ENCODE measurements around the gene CLEC4F. TPM values are rescaled to one million over a fixed set of nuclear protein-coding genes. Genes with fewer than 3 reads are reported as not detected.

The CLEC4F gene
- total and polyA plus RNA-seq, 2 donors (not counting 3 experiments of a cell fraction or from before 2014, with no cell fraction given): not detected

- H3K9ac ChIP-seq (replicated peaks; ENCODE audit: extremely low read depth, insufficient read depth, low read length): no peak overlapping the region
- no peak overlapping the region for H3K27ac ChIP-seq (ENCODE audit: insufficient read depth, low read depth, low read length)
- ChIA-PET POLR2A (no interaction called here), CTCF (interaction anchor here (0.7 to 2.4 kb wide), 5 partner anchors 8 to 139 kb away, joined by 3 to 8 read pairs (median 4); no protein-coding TSS in a partner anchor)
- H3K79me2 ChIP-seq (ENCODE audit: control insufficient read depth, insufficient read depth, low read length): no peaks in the 10 kb centered on the region
- no peaks in the 10 kb centered on the region for H3K9me1 ChIP-seq (replicated peaks; ENCODE audit: control insufficient read depth, extremely low read depth, insufficient read depth, low read length)
- H2AFZ ChIP-seq (ENCODE audit: low read depth, low read length): no peak overlapping the region
- no peaks in the 10 kb centered on the region for H3K9me3 ChIP-seq (replicated peaks; ENCODE audit: control insufficient read depth, insufficient read depth, low read length)
- dilution Hi-C loops (cut with MboI; ENCODE audit: extremely low pct_ligation_motif_present, low sequenced_read_pairs): no loop called here
- H4K20me1 ChIP-seq (replicated peaks; ENCODE audit: control insufficient read depth, extremely low read depth, insufficient read depth, low read length): no peaks in the 10 kb centered on the region
- DNase-seq (ENCODE audit: low read depth, low spot score): no peak
- no peak overlapping the region for H3K4me3 ChIP-seq (replicated peaks in 1 of 3; ENCODE audit: insufficient read depth in 1 of 3, low read depth in 1 of 3, low read length in 3 of 3)
- no peak overlapping the region for H3K4me2 ChIP-seq (ENCODE audit: insufficient read depth, low read length)
- no peak for TF ChIP-seq POLR2A (IDR thresholded peaks at IDR 0.05; ENCODE audit: low read depth, low read length)
- no peak for TF ChIP-seq EZH2 (IDR thresholded peaks at IDR 0.05; ENCODE audit: borderline replicate concordance, low read depth, low read length, severe bottlenecking)
- TF ChIP-seq GATA2 (IDR thresholded peaks at IDR 0.05; ENCODE audit: insufficient read depth, insufficient read length, low read depth, low read length): no peak
- no peak for TF ChIP-seq POLR2AphosphoS5 (IDR thresholded peaks at IDR 0.05; ENCODE audit: insufficient read depth, low read depth, low read length)
- no peak for FAIRE-seq
- no peaks in the 10 kb centered on the region for H3K4me1 ChIP-seq (ENCODE audit: control insufficient read depth, extremely low read depth, insufficient read depth, low read length)
- no peaks in the 10 kb centered on the region for H3K36me3 ChIP-seq (ENCODE audit: control insufficient read depth in 2 of 2, extremely low read depth in 1 of 2, insufficient read depth in 2 of 2, low read length in 2 of 2)
- BruUV-seq (replicated peaks): no TSS peak
- H3K27me3 ChIP-seq (ENCODE audit: control insufficient read depth in 2 of 2, insufficient read depth in 2 of 2, low read length in 2 of 2): peaks cover 6 to 10% of the 10 kb centered on the region in 2 experiments
- intact Hi-C loops (cut with micrococcal nuclease): no loop called here
Measured at GRCh38 chr2:70808983-70809958, 11.1 kb downstream of the CLEC4F start.

- TF ChIP-seq POLR2AphosphoS5 (IDR thresholded peaks at IDR 0.05; ENCODE audit: insufficient read depth, low read depth, low read length) (no peak), FOS (IDR thresholded peaks at IDR 0.05; ENCODE audit: borderline replicate concordance, insufficient read depth, low read length) (no peak), POLR2A (IDR thresholded peaks at IDR 0.05; ENCODE audit: low read depth, low read length) (no peak), MAX (IDR thresholded peaks at IDR 0.05; ENCODE audit: insufficient read depth, insufficient read length) (no peak), JUN (IDR thresholded peaks at IDR 0.05; ENCODE audit: borderline replicate concordance, insufficient read depth, insufficient read length, low read depth) (no peak), GATA2 (IDR thresholded peaks at IDR 0.05; ENCODE audit: insufficient read depth, insufficient read length, low read depth, low read length) (no peak), EZH2 (IDR thresholded peaks at IDR 0.05; ENCODE audit: borderline replicate concordance, low read depth, low read length, severe bottlenecking) (no peak), MYC (IDR thresholded peaks at IDR 0.05; ENCODE audit: low read depth, low read length) (no peak), CTCF (IDR thresholded peaks at IDR 0.05; ENCODE audit: extremely low read depth in 1 of 2, insufficient read depth in 1 of 2, low read depth in 1 of 2, low read length in 2 of 2) (no peak)
Measured at GRCh38 chr2:70807828-70808118, 12.6 kb downstream of the CLEC4F start.

More at GRCh38 chr2:70807828-70808118, 12.6 kb downstream of the CLEC4F start:
- ChIA-PET POLR2A (no interaction called here), CTCF (no interaction called here)
- H3K4me1 ChIP-seq (ENCODE audit: control insufficient read depth, extremely low read depth, insufficient read depth, low read length): no peaks in the 10 kb centered on the region
- H3K79me2 ChIP-seq (ENCODE audit: control insufficient read depth, insufficient read depth, low read length): no peaks in the 10 kb centered on the region
- dilution Hi-C loops (cut with MboI; ENCODE audit: extremely low pct_ligation_motif_present, low sequenced_read_pairs): no loop called here
- H3K4me3 ChIP-seq (replicated peaks in 1 of 3; ENCODE audit: insufficient read depth in 1 of 3, low read depth in 1 of 3, low read length in 3 of 3): no peak overlapping the region
- H3K9me3 ChIP-seq (replicated peaks; ENCODE audit: control insufficient read depth, insufficient read depth, low read length): no peaks in the 10 kb centered on the region
- no peaks in the 10 kb centered on the region for H3K9me1 ChIP-seq (replicated peaks; ENCODE audit: control insufficient read depth, extremely low read depth, insufficient read depth, low read length)
- no peaks in the 10 kb centered on the region for H4K20me1 ChIP-seq (replicated peaks; ENCODE audit: control insufficient read depth, extremely low read depth, insufficient read depth, low read length)
- H3K27ac ChIP-seq (ENCODE audit: insufficient read depth, low read depth, low read length): no peak overlapping the region
- H3K4me2 ChIP-seq (ENCODE audit: insufficient read depth, low read length): no peak overlapping the region
- intact Hi-C loops (cut with micrococcal nuclease): no loop called here
- H3K27me3 ChIP-seq (ENCODE audit: control insufficient read depth in 2 of 2, insufficient read depth in 2 of 2, low read length in 2 of 2): peaks cover 6 to 7% of the 10 kb centered on the region in 2 experiments
- H3K9ac ChIP-seq (replicated peaks; ENCODE audit: extremely low read depth, insufficient read depth, low read length): no peak overlapping the region
- no peaks in the 10 kb centered on the region for H3K36me3 ChIP-seq (ENCODE audit: control insufficient read depth in 2 of 2, extremely low read depth in 1 of 2, insufficient read depth in 2 of 2, low read length in 2 of 2)
- no peak for DNase-seq (ENCODE audit: low read depth, low spot score)
- no peak for FAIRE-seq
- no peak overlapping the region for H2AFZ ChIP-seq (ENCODE audit: low read depth, low read length)
- BruUV-seq (replicated peaks): no TSS peak
